K562 (cell line): ENCODE results near the gene TMPRSS6. TPM values are rescaled to one million over a fixed set of nuclear protein-coding genes. Genes with fewer than 3 reads are reported as not detected.
A peak's percentile ranks its signal among the peaks of the same experiment; 100 is the strongest.

Experiments
- BCLAF1 ChIP-seq, 2 experiments: fragments of 450-650 bp in 1 of 2; IDR thresholded peaks; 2 replicates each; pipeline ENCODE4 v1.6.1; 2011 to 2017; ENCODE audit warnings: low read depth in 2 of 2, antibody characterized with exemption in 1 of 2, borderline replicate concordance in 1 of 2, low read length in 1 of 2, mild to moderate bottlenecking in 1 of 2, mixed read lengths in 1 of 2; ENCODE audit not compliant: control insufficient read depth in 1 of 2
- CAMTA2 ChIP-seq: fragments of 250-450 bp; sonication (Bioruptor Pico); conservative IDR thresholded peaks from 2 replicates; pipeline ENCODE4 v1.5.1; 2022
- CEBPG ChIP-seq, 3 experiments: fragments of 200-800 bp in 1 of 3; sonication (Bioruptor generic) in 1 of 3; sonication (generic) in 1 of 3; formaldehyde crosslinking in 1 of 3; IDR thresholded peaks in 2 of 3; conservative IDR thresholded peaks in 1 of 3; 2 replicates each; pipeline versions ENCODE4 v1.6.1 to v1.8.0; 2016 to 2022; ENCODE audit warnings: missing compliant biosample characterization in 2 of 3, missing genetic modification characterization in 2 of 3, mild to moderate bottlenecking in 1 of 3, missing genetic modification reagents in 1 of 3
- KHSRP ChIP-seq: fragments of 450-650 bp; IDR thresholded peaks from 2 replicates; pipeline ENCODE4 v1.6.1; 2017
- RBM39 ChIP-seq: fragments of 200-400 bp; formaldehyde crosslinking; optimal IDR thresholded peaks from 2 replicates; pipeline ENCODE3; 2018; ENCODE audit warnings: low read depth, low read length
- RREB1 ChIP-seq: fragments of 250-450 bp; sonication (Bioruptor Pico); IDR thresholded peaks from 2 replicates; pipeline ENCODE4 v1.4.0; 2020
- SMAD3 ChIP-seq: fragments of 450-650 bp; formaldehyde crosslinking; conservative IDR thresholded peaks from 2 replicates; pipeline ENCODE4 v1.4.0; 2020; ENCODE audit warnings: mild to moderate bottlenecking
- SMARCC2 ChIP-seq: fragments of 450-650 bp; IDR thresholded peaks from 2 replicates; pipeline ENCODE4 v1.6.1; 2017; ENCODE audit warnings: antibody characterized with exemption, moderate library complexity, mild to moderate bottlenecking, low read depth
- ZFX ChIP-seq: sonication (generic); formaldehyde crosslinking; IDR thresholded peaks from 2 replicates; pipeline ENCODE4 v1.8.0; 2022; ENCODE audit warnings: mild to moderate bottlenecking, missing genetic modification reagents, moderate library complexity
- polyA plus RNA-seq, 8 experiments: library from polyadenylated mRNA; depleted of rRNA in 4 of 8; stranded (reverse) in 5 of 8; unstranded in 3 of 8; fragments of >200 nt; fragmentation: Nextera tagmentation in 2 of 8; fragmentation: Illumina TruSeq in 1 of 8; extraction: Ambion mirVana in 2 of 8; extraction: Trizol in 1 of 8; gene quantifications; 2 replicates each; pipeline versions ENCODE4 v1.2.1 to v1.2.3, GENCODE V29; 2011 to 2014; ENCODE audit warnings: inconsistent platforms in 1 of 8, missing spikeins in 1 of 8
- total RNA-seq, 7 experiments: library from RNA; depleted of rRNA in 6 of 7; stranded (reverse); fragments of >200 nt in 6 of 7; fragmentation: Illumina TruSeq in 2 of 7; extraction: Trizol in 2 of 7; gene quantifications; 2 replicates each; pipeline versions ENCODE4 v1.2.1 to v1.2.3, GENCODE V29; 2011 to 2021; ENCODE audit warnings: low replicate concordance in 1 of 7
- TF ChIP-seq, protein P1 (sequence below): fragments of 450-650 bp; IDR thresholded peaks from 2 replicates; pipeline ENCODE4 v1.6.1; 2014; ENCODE audit warnings: low read depth, mild to moderate bottlenecking, moderate library complexity, borderline replicate concordance
- TF ChIP-seq, protein P2 (sequence below): fragments of 450-650 bp; conservative IDR thresholded peaks from 2 replicates; pipeline ENCODE4 v1.6.1; 2016; ENCODE audit warnings: missing genetic modification characterization, low read depth, mild to moderate bottlenecking, missing compliant biosample characterization, moderate library complexity

Gene TMPRSS6
- total and polyA plus RNA-seq, 9 of the 15 experiments (the other 6 are each of a cell fraction or from before 2014, with no cell fraction given), result 0.03 TPM; not detected in 8

DNA sequence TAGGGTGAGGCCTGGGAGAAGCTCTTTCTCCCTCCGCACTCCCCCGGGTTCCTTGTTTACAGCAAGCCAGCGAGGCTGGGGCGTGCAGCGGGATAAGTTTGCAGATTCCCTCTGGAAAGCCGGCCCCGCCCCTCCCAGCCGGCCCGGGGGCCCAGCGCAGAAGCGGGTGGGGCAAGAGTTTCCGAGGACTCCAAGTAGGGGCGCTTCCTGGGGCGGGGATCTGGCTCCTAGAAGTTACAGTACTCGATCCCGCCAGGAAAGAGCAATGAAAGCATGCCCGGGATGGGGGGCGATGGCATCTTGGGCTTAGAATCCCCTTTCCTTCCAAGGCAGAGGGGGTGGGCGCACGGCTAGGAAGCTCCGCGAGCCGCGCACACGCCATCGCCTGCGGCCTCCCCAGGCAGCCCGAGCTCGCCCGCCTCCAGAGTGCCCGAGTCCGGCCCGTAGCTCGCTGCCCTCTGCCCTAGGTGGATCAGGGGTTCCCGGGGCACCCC is 90.7 kb downstream of the TMPRSS6 start (continued):
- no peak for TF ChIP-seq RREB1 (CRISPR knock-in tag)
- TF ChIP-seq SMARCC2, result no peak
- TF ChIP-seq KHSRP, result no peak
- no peak for TF ChIP-seq RBM39
- no peak for TF ChIP-seq SMAD3 (CRISPR knock-in tag)
- TF ChIP-seq ZFX (CRISPR knock-in tag), result peak; percentile 62
- TF ChIP-seq, protein P1, sequence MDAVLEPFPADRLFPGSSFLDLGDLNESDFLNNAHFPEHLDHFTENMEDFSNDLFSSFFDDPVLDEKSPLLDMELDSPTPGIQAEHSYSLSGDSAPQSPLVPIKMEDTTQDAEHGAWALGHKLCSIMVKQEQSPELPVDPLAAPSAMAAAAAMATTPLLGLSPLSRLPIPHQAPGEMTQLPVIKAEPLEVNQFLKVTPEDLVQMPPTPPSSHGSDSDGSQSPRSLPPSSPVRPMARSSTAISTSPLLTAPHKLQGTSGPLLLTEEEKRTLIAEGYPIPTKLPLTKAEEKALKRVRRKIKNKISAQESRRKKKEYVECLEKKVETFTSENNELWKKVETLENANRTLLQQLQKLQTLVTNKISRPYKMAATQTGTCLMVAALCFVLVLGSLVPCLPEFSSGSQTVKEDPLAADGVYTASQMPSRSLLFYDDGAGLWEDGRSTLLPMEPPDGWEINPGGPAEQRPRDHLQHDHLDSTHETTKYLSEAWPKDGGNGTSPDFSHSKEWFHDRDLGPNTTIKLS, result peak; percentile 39; the same call in 1 of the 2 replicates
- TF ChIP-seq BCLAF1 (IDR thresholded peaks at IDR 0.05; ENCODE audit: borderline replicate concordance in 1 of 2, control insufficient read depth in 1 of 2, low read depth in 2 of 2, low read length in 1 of 2), result no peak
- TF ChIP-seq CEBPG (CRISPR knock-in tag; IDR thresholded peaks at IDR 0.05), result no peak
- TF ChIP-seq CEBPG (tag; conservative IDR thresholded peaks at IDR 0.05 in 1 of 2, IDR thresholded peaks at IDR 0.05 in 1 of 2), result no peak
- TF ChIP-seq, protein P2, sequence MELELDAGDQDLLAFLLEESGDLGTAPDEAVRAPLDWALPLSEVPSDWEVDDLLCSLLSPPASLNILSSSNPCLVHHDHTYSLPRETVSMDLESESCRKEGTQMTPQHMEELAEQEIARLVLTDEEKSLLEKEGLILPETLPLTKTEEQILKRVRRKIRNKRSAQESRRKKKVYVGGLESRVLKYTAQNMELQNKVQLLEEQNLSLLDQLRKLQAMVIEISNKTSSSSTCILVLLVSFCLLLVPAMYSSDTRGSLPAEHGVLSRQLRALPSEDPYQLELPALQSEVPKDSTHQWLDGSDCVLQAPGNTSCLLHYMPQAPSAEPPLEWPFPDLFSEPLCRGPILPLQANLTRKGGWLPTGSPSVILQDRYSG (tag), result no peak
- no peak for TF ChIP-seq CAMTA2
